Right lobe of liver (tissue), 6 donors: ENCODE results near the gene ALDH4A1. TPM values are rescaled to one million over a fixed set of nuclear protein-coding genes. Genes with fewer than 3 reads are reported as not detected.

Source experiments
- ATAC-seq, 4 donors: fragments of 200-7000 bp; cut with Tn5 transposase; one replicate each; pipeline ENCODE4 v1.9.1; 2020; ENCODE audit warnings: mild to moderate bottlenecking in 4 of 4, moderate library complexity in 4 of 4
- DNase-seq, 3 donors: peaks; one replicate each; pipeline ENCODE4 v3.0.0-alpha.2; 2020
- H3K27ac ChIP-seq, 3 donors: fragments of 200-600 bp; one replicate each; pipeline ENCODE4 v1.8.0; 2022
- H3K27me3 ChIP-seq, 2 donors: fragments of 200-600 bp; one replicate each; pipeline ENCODE4 v1.8.0; 2022
- H3K36me3 ChIP-seq, 4 donors: fragments of 200-600 bp; sonication (generic) in 1 of 4; one replicate each; pipeline versions ENCODE4 v1.5.1 to v1.8.0; 2017 to 2022; ENCODE audit warnings: control low read depth in 1 of 4
- H3K4me1 ChIP-seq, 4 donors: fragments of 200-600 bp; sonication (generic) in 1 of 4; one replicate each; pipeline versions ENCODE4 v1.5.1 to v1.8.0; 2017 to 2022; ENCODE audit warnings: control low read depth in 1 of 4
- H3K4me3 ChIP-seq, 3 donors: fragments of 200-600 bp; one replicate each; pipeline ENCODE4 v1.8.0; 2022
- H3K9me3 ChIP-seq, 4 donors: fragments of 200-600 bp; sonication (generic) in 1 of 4; one replicate each; pipeline versions ENCODE4 v1.5.1 to v1.8.0; 2017 to 2022; ENCODE audit warnings: control low read depth in 1 of 4
- CTCF ChIP-seq, 4 donors: fragments of 200-600 bp in 3 of 4; fragments of 450-650 bp in 1 of 4; IDR thresholded peaks; one replicate each; pipeline versions ENCODE4 v1.5.1 to v1.8.0; 2016 to 2022; ENCODE audit warnings: antibody characterized with exemption in 4 of 4, mild to moderate bottlenecking in 2 of 4
- POLR2A ChIP-seq: fragments of 450-650 bp; IDR thresholded peaks from one replicate; pipeline ENCODE4 v1.6.1; 2017; ENCODE audit warnings: antibody characterized with exemption, mild to moderate bottlenecking
- WGBS: methylation state at CpG from one replicate; pipeline ENCODE4 v1.1.6; 2018; ENCODE audit warnings: low coverage, low lambda C conversion rate; ENCODE audit not compliant: insufficient coverage; ENCODE audit errors: missing lambda C conversion rate; 5-methylcytosine and 5-hydroxymethylcytosine counted together
- intact Hi-C, 2 donors: fragments of 100-400 bp; cut with DNase I; formaldehyde crosslinking; loops; one replicate each; pipeline versions ENCODE4 v1.11.2 to v1.14.1; 2022
- total RNA-seq, 6 experiments: library from RNA; depleted of rRNA in 2 of 6; stranded (reverse); fragments of >200 nt in 2 of 6; fragmentation: NEBNext Ultra II Directional in 3 of 6; extraction: Animal tissue kit (Norgen Biotek cat#: 25700) in 3 of 6; gene quantifications; one replicate each; pipeline versions ENCODE4 v1.1.0 to v1.2.4, GENCODE V29; 2016 to 2023
- donor health status: DM: no; HTN: yes; CAD: no.
- donor health status: DM: no; HTN: no; CAD: no.
- donor health status: DM: no; HTN: no; CAD: no.
- donor health status: DM: no; HTN: yes; CAD: no.
- donor health status: DM: no; HTN: yes; CAD: no.

The ALDH4A1 gene
- total RNA-seq, 6 experiments from 2014 or later, result 218 to 364 (median 265) TPM

DNA sequence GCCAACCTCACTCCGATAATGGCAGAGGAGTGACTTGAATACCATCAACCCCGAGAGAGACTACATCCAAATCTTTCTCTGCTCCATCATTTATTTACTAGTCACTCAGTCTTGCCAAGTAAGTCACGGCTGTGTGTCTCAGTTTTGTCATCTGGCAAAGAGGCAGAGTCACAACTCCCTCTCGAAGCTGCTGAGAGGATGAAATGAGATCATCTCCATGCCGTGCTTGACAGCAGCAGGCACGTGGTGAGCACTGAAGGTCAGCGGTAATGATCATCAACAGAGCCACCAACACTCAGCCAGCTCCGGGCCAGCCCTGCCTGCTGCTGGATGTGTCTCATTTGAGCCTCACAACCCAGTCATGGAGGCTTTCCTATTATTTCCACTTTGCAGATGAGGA, 19.9 kb downstream of the ALDH4A1 start:
- Histone ChIP-seq H3K27me3 (no peaks in the 10 kb centered on the region), H3K9me3 (no peaks in the 10 kb centered on the region), H3K4me3 (no peak overlapping the region), H3K4me1 (no peaks in the 10 kb centered on the region), H3K27ac (no peak overlapping the region), H3K36me3 (peaks cover 0 to 81% (median 37%) of the 10 kb centered on the region in 4 donors)
- TF ChIP-seq CTCF (IDR thresholded peaks at IDR 0.05), result no peak
- TF ChIP-seq POLR2A, result no peak
- intact Hi-C loops, result no loop called here
- peak in 1 of 4 donors; percentile 38 for ATAC-seq
- DNase-seq, result no peak
- WGBS, result 31% methylated on average over 3 of the region's 8 CpGs

GRCh38 chr1:18881642-18882431, 20.5 kb downstream of the ALDH4A1 start:
- DNase-seq (no peak), ATAC-seq (no peak)
- Histone ChIP-seq H3K4me3 (no peak overlapping the region), H3K27ac (no peak overlapping the region), H3K36me3 (peaks cover 0 to 83% (median 36%) of the 10 kb centered on the region in 4 donors), H3K27me3 (no peaks in the 10 kb centered on the region), H3K4me1 (no peaks in the 10 kb centered on the region), H3K9me3 (no peaks in the 10 kb centered on the region)
- TF ChIP-seq POLR2A (no peak), CTCF (IDR thresholded peaks at IDR 0.05) (no peak)
- 89% methylated on average over 3 of the region's 24 CpGs for WGBS
- intact Hi-C loops, result no loop called here

- Histone ChIP-seq H3K27me3 (no peaks in the 10 kb centered on the region), H3K4me3 (no peak overlapping the region), H3K36me3 (peaks cover 0 to 83% (median 33%) of the 10 kb centered on the region in 4 donors), H3K4me1 (no peaks in the 10 kb centered on the region), H3K9me3 (no peaks in the 10 kb centered on the region), H3K27ac (no peak overlapping the region)
- intact Hi-C loops, result no loop called here
- no peak for DNase-seq
- ATAC-seq, result no peak
- TF ChIP-seq POLR2A, result no peak
- no peak for TF ChIP-seq CTCF (IDR thresholded peaks at IDR 0.05)
- 96% methylated on average over 2 of the region's 2 CpGs for WGBS
These were observed 21.2 kb downstream of the ALDH4A1 start for GRCh38 chr1:18881164-18881563.

GRCh38 chr1:18880585-18880984, 21.8 kb downstream of the ALDH4A1 start:
- H3K4me1 ChIP-seq, result no peaks in the 10 kb centered on the region
- TF ChIP-seq POLR2A (no peak), CTCF (IDR thresholded peaks at IDR 0.05) (no peak)
- no peaks in the 10 kb centered on the region for H3K9me3 ChIP-seq
- intact Hi-C loops, result no loop called here
- H3K4me3 ChIP-seq, result no peak overlapping the region
- 100% methylated on average over 1 of the region's 1 CpG for WGBS
- no peak for ATAC-seq
- peaks cover 0 to 88% (median 34%) of the 10 kb centered on the region in 4 donors for H3K36me3 ChIP-seq
- H3K27ac ChIP-seq, result no peak overlapping the region
- no peak for DNase-seq
- no peaks in the 10 kb centered on the region for H3K27me3 ChIP-seq
